ENCODE results near the gene DDA1. TPM values are rescaled to one million over a fixed set of nuclear protein-coding genes. Genes with fewer than 3 reads are reported as not detected.
A peak's percentile ranks its signal among the peaks of the same experiment; 100 is the strongest.

DDA1 gene
- total and polyA plus RNA-seq, 9 of the 15 experiments (the other 6 are each of a cell fraction or from before 2014, with no cell fraction given): 1.4 to 83.8 (median 33.8) TPM

GRCh38 chr19:17294051-17294891 is 15.1 kb upstream of the DDA1 start (continued):
- TF ChIP-seq ZNF407 (IDR thresholded peaks at IDR 0.05; ENCODE audit: low read depth) (no peak), MBD2 (IDR thresholded peaks at IDR 0.05; ENCODE audit: borderline replicate concordance, low read depth) (no peak), NR1H2 (CRISPR knock-in tag; IDR thresholded peaks at IDR 0.05) (no peak), RBM14 (IDR thresholded peaks at IDR 0.05; ENCODE audit: borderline replicate concordance, insufficient read depth, low read depth, low read length) (0 out of 2 replicates have a peak, but pooled peaks have one; percentile 58), ZNF174 (CRISPR knock-in tag; IDR thresholded peaks at IDR 0.05) (no peak), ZSCAN29 (IDR thresholded peaks at IDR 0.05) (no peak), HBP1 (CRISPR knock-in tag; IDR thresholded peaks at IDR 0.05) (0 out of 2 replicates have a peak, but pooled peaks have one; percentile 50), RNF2 (IDR thresholded peaks at IDR 0.05) (no peak), PRMT5 (CRISPR knock-in tag; IDR thresholded peaks at IDR 0.05) (no peak), RBBP5 (IDR thresholded peaks at IDR 0.05; ENCODE audit: borderline replicate concordance, insufficient read depth, low read length, poor library complexity, severe bottlenecking) (no peak), TFAP4 (CRISPR knock-in tag; IDR thresholded peaks at IDR 0.05; ENCODE audit: borderline replicate concordance) (no peak), MECOM (CRISPR knock-in tag; IDR thresholded peaks at IDR 0.05) (no peak)
- TF ChIP-seq, protein P1, sequence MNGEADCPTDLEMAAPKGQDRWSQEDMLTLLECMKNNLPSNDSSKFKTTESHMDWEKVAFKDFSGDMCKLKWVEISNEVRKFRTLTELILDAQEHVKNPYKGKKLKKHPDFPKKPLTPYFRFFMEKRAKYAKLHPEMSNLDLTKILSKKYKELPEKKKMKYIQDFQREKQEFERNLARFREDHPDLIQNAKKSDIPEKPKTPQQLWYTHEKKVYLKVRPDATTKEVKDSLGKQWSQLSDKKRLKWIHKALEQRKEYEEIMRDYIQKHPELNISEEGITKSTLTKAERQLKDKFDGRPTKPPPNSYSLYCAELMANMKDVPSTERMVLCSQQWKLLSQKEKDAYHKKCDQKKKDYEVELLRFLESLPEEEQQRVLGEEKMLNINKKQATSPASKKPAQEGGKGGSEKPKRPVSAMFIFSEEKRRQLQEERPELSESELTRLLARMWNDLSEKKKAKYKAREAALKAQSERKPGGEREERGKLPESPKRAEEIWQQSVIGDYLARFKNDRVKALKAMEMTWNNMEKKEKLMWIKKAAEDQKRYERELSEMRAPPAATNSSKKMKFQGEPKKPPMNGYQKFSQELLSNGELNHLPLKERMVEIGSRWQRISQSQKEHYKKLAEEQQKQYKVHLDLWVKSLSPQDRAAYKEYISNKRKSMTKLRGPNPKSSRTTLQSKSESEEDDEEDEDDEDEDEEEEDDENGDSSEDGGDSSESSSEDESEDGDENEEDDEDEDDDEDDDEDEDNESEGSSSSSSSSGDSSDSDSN (IDR thresholded peaks at IDR 0.05; ENCODE audit: borderline replicate concordance in 1 of 2, low read depth in 2 of 2, low read length in 2 of 2): no peak

Measured in K562 (cell line).